Activated gamma-delta T cell treated with Interleukin-2 at 50 U/mL for 16 hours (primary cell): ENCODE measurements around the gene ZNF385C.

Source experiments
- DNase-seq: peaks from one replicate; pipeline ENCODE4 v3.0.0-alpha.2; 2020

ZNF385C gene

DNA sequence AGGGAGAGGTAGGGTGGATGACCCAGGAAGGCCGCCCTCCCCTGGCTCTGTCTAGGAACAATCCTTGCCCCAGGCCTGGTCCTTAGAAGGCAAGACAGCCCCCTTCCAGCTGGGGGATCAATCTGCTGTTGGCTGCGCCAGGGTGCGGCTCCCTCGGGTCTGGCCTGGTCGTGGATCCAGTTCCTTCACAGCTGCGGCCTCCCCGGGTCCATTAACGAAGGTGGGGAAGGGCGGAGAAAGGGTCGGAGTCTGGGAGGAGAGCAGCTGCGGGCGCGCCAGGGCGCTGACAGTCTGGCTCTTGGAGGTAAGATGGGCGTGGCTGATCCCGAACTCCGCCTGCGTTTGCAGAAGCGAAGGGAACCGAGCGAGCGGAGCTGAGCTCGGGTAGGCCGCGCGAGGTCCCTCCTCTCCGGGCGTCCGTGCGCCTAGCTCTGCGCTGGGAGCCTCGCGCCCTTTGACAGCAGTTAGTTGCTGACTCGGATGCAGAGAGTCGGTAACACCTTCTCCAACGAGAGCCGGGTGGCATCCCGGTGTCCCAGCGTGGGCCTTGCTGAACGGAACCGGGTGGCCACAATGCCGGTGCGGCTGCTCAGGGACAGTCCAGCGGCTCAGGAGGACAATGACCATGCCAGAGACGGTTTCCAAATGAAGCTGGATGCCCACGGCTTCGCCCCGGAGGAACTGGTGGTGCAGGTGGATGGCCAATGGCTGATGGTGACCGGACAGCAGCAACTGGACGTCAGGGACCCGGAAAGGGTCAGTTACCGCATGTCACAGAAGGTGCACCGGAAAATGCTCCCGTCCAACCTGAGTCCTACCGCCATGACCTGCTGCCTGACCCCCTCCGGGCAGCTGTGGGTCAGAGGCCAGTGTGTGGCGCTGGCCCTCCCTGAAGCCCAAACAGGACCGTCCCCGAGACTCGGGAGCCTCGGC, 24.4 kb upstream of the ZNF385C start, which contains the start of gene HSPB9:
Gene HSPB9, plus strand, starts transcription at position 434 of the 933 bp plus-strand sequence. Its CDS starts 47 bp downstream, at position 481.
- DNase-seq = no peak

DNA sequence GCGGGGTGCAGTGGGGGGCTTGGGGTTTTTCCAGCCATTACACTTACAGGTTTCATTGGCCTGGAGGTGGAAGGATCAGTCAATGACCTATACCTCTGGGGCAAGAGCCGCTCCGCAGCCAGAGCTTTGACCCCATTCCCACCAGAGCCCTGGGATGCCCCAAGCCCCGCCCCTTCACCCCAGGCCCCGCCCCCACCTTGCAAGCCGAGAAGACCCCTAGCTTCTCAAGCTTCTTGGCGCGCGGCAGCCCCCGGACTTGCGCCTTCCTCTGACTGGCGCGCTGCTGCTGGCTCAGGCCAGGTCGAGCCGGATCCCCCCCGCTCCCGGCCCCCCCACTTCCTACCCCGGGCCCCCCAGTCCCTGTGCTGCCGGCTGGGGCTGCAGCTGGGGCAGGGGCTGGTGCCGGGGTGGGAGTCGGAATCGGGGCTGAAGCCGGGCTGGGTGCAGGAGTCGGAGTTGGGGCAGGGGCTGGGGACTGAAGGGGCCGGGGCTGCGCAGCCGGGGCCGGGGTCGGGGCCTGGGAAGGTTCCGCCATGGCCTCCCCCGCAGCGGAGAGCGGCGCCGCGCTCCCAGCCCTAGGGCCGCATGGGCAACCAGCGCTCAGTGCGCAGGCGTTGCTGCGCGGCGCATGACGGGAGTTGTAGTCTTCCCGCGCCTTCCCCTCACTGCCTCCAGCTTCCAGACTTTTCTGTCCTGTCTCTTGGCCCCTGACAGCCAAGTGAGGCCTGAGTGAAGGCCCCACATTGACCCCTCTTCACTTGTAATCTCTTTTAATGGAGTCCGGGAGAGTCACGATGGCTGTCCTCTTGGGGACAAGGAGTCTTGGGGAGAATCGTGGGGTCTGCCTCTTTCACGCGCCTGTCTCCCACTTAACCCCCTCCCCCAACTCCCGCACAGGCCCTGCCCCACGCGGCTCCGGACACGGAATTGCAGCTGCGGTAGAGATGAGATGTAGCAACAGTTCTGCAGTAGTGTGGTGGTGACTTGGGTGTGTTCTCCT, 22.8 kb upstream of the ZNF385C start, which contains the start of gene KAT2A:
Gene KAT2A, minus strand, starts transcription at position 598 of the 1,000 bp plus-strand sequence. Its CDS starts 63 bp downstream, at position 535.
- DNase-seq = peak; percentile 70

GRCh38 chr17:42120161-42120769, 22.0 kb upstream of the ZNF385C start:
- no peak for DNase-seq

DNA sequence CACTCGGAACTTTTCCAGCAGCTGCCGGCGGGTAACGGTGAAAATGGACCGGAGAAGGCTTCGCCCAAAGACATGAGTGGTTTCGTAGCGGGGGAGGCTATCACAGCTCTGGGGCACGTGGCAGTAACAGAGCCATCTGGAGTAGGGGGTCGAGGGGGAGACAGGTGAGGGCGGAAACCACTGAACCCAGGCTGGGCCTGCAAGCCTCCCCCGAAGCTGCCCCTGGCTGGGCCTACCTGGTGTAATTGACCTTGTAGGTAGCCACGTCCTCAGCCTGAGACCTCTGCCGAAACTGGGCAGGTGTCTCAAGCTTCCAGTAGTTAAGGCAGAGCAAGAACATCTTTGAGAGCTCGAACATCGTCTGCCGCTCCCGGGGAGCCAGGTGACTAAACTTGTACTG, 21.0 kb upstream of the ZNF385C start:
- no peak for DNase-seq

DNA sequence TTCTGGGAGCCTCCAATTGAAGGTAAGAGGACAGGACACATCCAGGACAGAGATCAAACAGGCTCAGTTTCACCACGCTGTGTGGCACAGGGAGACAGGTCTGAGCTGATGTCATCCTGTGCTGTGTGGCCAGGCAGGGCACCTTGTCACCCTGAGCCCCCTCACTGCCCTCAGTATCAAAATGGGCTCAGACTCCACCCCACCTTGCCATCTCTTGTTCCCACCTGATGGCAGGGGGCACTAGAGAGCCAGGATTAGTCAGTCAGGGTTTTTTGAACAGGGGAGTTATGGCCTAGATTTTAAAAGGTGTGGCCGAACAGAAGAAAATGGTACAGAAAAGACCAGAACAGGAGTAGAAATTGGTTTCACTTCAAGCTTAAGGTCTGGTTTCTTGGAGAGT, 20.3 kb upstream of the ZNF385C start:
- DNase-seq = peak; percentile 29

DNA sequence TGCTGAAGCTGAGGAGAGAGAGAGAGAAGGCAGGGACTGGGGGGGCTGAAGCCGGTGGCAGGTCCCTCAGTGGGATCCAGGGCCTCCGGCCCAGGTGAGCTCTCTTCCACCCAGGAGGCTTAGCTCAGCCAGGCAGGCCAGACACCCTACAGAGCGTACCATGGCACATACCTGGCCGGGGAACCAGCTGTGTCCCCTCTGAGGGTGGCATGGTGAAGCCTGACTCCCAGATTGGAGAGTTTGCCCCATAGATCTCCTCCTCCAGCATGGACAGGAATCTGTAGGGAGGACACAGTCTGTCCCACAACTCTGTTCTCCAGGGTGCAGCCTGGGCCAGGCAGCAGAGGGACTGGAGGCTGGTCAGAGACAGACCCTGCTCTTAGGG, 19.8 kb upstream of the ZNF385C start:
- no peak for DNase-seq

GRCh38 chr17:42117397-42118125, 19.3 kb upstream of the ZNF385C start:
- DNase-seq = no peak

DNA sequence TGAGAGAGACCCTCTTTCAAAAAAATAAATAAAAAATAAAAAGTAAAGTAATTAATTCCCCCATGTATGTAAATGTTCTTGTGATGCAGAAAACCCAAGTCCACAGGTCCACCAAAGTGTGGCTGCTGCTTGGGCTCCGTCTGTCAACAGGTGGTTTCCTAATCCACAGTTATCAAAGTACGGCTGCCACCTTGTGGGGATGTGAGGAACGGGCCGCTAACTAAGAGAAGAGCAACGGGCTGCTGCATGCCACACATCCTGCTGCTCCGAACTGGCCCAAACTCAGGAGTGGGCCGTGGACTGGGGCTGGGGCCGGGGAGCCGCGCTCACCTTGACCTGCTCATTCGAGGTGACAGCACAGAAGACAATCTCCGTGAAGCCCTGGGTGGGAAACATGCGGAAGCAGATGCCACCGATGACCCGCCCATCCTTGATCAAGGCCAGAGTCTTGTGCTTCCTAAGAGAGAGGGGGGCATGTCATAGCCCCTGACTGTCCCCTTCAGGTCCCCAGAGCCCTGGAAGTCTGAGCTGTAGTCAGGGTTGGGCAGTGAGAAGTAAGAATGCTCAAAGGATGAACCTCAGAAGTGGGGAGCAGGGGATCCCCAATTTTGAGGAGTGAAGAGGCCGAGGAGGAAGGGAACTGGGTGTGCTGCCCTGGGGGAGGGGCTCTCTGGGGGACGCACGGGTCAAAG, 18.6 kb upstream of the ZNF385C start:
- peak; percentile 85 for DNase-seq

DNA sequence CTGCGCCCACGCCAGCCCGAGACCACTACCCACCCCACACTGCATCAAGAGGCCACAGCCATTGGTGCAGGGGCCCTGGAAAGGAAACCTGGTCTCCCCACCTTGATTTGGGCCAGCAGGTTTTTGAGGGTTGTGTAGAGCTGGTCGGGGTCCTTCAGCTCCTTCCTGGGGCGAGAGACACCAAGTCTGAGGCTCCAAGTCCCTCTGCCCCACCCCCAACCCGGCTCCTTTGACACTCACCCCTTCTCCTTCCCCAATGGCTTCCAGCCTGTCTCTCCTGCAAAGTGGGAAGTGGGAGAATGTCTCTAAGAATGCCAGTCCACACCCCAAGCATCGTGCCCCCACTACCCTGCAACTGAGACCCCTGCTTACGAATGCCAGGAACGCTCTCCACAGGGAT, 15.8 kb upstream of the ZNF385C start:
- DNase-seq = no peak

GRCh38 chr17:42113293-42114069, 15.2 kb upstream of the ZNF385C start:
- DNase-seq = no peak

DNA sequence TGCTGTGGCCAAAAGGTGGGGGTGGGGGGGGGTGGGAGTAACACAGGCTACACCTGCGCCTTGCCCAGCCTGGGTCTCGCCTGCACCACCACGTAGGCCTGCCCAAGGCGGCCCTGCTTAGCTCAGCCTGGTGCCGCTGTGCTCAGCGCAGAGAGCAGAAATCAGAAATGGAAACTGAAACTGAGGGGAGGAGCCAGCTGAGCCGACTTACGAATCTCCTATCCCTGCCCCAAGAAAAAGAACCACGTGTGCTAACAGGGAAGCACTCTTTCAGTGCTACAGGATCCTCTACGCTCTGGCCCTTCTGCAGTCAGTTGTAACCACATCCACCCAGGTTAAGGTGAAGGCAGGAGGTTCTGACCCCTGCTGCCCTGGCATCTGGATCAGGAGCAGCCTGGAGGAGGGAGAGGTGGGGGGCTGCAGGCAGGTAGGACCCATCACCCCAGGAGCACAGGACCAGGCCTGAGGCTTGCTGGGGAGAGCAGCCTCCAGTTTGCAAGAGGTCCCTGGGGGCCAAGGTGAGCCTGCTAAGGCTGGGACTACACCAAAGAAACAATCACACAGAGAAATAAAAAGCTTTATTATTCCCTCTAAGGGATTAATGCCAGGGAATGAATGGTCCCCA, 14.4 kb upstream of the ZNF385C start, which contains the start of gene DHX58:
Gene DHX58, minus strand, starts transcription at position 163 of the 625 bp plus-strand sequence. CDS start 822 bp downstream, outside the sequence.
- DNase-seq = peak; percentile 73

DNA sequence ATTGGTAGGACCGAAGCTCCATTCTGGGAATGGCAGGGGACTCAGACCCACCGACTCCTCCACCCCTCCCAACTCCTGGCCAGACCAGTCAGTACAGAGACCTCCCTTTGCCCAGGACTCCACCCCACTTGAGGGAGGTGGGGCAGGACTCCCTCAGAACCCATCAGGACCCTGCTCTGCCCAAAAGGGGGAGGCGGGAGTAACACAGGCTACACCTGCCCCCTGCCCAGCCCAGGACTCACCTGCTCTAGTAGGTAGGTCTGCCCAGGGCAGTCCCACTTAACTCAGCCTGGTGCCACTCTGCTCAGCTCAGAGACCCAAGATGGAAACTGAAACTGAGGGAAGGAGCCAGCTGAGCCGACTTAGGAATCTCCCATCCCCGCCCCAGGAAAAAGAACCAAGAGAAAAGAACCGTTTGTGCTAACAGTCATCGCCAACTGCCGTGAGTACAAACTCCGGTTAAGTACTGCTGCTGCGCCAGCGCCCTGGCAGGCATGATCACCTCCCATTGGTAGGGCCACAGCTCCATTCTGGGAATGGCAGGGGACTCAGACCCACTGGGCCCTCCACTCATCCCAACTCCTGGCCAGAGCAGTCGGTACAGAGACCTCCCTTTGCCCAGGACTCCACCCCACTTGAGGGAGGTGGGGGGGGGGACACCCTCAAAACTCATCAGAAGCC, 13.7 kb upstream of the ZNF385C start:
- DNase-seq = no peak

- no peak for DNase-seq
These were observed 13.0 kb upstream of the ZNF385C start for GRCh38 chr17:42111265-42111636.

DNA sequence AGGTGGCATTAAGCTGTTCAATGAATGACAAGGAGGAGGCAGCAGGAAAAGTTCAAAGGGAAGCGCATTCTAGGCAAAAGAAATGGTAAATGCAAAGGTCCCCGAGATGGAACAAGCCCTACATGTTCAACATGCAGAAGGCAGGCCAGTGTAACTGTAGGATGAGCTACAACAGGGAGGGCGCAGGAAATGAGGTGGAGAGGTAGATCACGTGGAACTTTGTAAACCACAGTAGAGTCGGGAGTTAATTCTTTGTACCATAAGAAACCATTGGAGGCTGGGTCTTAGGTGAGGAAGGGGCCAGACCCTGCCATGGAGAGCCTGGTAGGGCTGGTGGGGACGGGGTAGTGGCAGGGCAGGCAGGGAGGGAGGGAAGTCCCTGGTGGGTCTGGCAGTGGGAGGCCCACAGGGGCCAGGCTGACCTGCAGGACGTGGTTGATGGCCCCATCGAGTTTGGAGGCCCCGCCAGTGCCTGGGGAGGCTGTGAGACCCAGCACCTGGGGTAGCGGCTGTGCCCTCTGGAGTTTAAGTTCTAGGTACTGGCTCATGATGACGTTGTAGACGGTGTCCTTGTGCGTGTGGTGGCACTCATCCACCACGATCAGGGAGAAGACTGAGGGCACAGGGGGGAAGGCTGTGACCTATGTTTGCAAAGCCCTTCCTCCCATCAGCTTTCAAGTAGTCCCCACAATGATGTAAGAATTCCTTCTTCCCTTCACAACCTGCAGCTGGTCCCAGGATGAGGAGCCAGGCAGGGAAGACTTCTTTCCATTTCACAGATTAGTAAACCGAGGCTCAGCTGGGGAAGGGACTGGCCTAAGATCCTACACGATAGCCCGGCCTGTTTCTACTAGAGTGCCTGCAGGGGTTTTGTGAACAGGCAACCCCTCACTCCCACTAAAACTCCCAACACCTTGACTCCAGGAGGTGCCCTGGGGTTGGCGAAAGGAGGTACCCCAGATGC, 12.3 kb upstream of the ZNF385C start:
- DNase-seq = no peak

DNA sequence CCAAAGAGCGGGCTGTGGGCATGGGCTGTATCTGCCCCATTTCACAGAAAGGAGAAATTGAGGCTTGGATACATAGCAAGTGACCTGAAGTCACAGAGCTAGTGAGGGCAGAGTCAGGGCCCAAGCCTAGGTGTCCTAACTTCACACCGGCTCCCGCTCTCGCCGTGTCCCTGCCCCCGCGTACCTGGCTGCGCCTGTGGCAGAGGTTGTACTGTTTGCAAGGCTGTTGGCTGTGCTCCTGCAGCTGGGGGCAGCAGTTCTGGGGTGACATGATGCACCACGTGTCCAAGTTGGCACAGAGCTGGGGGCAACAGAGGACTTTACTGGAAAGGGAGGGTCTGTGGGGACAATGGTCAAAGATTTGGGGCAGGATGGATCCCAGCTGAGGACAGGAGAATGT, 10.8 kb upstream of the ZNF385C start:
- DNase-seq = no peak

DNA sequence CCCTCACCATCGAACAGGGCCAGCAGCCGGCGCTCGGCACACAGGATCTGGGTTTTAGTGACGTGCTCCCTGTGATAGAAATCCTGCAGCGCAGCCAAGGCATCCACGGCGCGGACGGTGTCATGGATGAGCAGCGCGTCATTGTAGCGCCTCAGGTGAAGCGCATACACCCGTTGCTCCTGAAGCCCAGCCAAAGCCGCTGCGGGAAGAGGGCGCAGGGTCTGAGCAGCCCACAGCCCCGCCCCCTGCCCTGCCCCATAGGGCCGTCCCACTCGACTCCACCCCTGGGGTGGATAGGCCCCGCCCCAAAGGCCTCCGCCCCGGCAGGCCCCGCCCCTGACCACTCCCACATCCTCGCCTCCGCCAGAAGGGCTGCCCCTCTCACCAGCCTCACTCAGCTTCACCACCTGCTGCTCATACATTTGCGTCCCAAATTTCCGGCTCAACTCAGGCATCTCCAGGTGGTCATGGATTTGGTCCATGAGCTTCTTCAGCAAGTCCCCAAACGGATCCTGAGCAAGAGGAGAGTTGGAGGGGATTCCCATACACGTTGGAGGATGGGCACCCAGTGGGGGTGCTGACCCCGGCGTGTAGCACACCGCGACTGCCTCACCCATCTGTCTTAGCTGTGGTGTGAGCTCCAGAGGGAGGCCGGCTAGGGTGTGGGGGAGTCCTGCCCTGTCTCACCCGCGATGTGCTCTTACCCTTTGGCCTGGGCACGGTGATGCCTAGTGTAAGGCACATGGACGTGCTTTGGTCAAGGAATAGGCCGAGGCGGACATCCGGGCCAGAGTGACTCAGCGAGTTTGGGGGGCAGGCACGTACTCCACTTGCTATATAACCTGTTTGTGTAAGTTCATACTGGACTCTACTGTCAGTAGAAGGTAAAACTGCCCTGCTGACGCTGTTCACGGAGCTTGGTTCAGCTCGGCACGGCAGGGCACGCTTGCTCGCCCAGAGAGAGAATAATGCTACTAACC, 9.6 kb upstream of the ZNF385C start:
- DNase-seq = peak; percentile 94

GRCh38 chr17:42107124-42107523, 8.9 kb upstream of the ZNF385C start:
- no peak for DNase-seq
